Uterus (tissue), 2 donors: ENCODE results near the gene ZBTB47.

Experiments
- CTCF ChIP-seq, 4 experiments: fragments of 200-600 bp in 2 of 4; fragments of 450-650 bp in 2 of 4; sonication (generic) in 2 of 4; IDR thresholded peaks; one replicate each; pipeline ENCODE4 v1.5.1; 2016 to 2019; ENCODE audit warnings: antibody characterized with exemption in 4 of 4, mild to moderate bottlenecking in 2 of 4, moderate library complexity in 1 of 4
- POLR2A ChIP-seq, 2 donors: fragments of 450-650 bp; IDR thresholded peaks; one replicate each; pipeline ENCODE4 v1.6.1; 2016; ENCODE audit warnings: antibody characterized with exemption in 2 of 2, mild to moderate bottlenecking in 1 of 2, moderate library complexity in 1 of 2

DNA sequence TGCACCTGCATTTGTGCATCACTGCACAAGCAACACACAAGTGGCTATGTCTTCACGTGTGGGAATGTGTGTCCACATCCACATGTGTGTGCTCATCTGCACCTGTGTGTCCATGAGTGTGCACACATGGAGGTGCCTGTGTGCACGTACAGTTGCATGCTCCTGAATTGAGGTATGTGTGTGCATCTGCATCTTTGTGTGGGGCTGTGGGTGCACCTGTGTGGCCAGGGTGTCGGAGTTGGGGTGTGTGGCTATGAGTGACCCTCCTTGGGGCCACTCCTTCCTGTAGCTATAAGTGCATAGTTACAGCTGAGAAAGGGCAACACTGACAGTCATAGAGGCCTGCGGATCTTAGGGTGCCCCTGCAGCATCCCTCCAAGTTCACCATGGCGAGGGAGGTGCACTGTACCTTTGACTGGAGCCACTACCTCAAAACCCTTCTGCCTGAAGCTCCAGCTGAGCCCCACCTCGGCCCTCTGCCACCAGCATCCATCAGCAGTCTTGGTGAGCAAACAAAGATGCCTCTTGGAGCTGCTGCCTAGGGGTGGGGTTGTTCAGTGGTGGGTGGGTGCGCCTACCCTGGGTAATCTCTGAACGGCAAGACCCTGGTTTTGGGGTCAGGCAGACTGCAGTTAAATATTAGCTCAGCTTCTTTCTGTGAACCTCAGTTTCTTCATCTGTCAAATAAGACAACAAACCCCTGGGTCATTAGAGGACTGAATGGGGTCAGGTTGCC lies 54.3 kb downstream of the ZBTB47 start:
- TF ChIP-seq POLR2A (IDR thresholded peaks at IDR 0.05) (no peak), CTCF (IDR thresholded peaks at IDR 0.05) (no peak)
